H1 (cell line): ENCODE results near the gene MUC4. TPM values are rescaled to one million over a fixed set of nuclear protein-coding genes. Genes with fewer than 3 reads are reported as not detected.

Experiments used
- CHD7 ChIP-seq: fragments of 300-600 bp; sonication (generic); IDR thresholded peaks from 2 replicates; pipeline ENCODE4 v1.7.1; 2012; ENCODE audit warnings: low read length, moderate library complexity, mild to moderate bottlenecking, inconsistent platforms; ENCODE audit not compliant: insufficient replicate concordance
- CTBP2 ChIP-seq: IDR thresholded peaks from 2 replicates; pipeline ENCODE4 v1.7.0; 2011; ENCODE audit warnings: borderline replicate concordance, mild to moderate bottlenecking, moderate library complexity, mixed read lengths, low read length; ENCODE audit not compliant: insufficient read depth, insufficient read length
- RNF2 ChIP-seq: fragments of 200-900, 300-1000 bp; sonication (generic); IDR thresholded peaks from 2 replicates; pipeline ENCODE4 v1.7.1; 2016; ENCODE audit warnings: borderline replicate concordance, low read depth, mild to moderate bottlenecking, antibody characterized with exemption, low read length; ENCODE audit not compliant: poor library complexity, severe bottlenecking; ENCODE audit errors: missing control alignments
- polyA plus RNA-seq, 7 experiments: library from polyadenylated mRNA; depleted of rRNA in 3 of 7; stranded (reverse) in 5 of 7; unstranded in 2 of 7; fragments of >200 nt in 5 of 7; fragments of 200-250 nt in 2 of 7; gene quantifications; 1 replicate in 5 of 7; 2 replicates in 1 of 7; 4 replicates in 1 of 7; pipeline versions ENCODE4 v1.2.1 to v1.2.3, GENCODE V29; 2011 to 2013; ENCODE audit warnings: missing spikeins in 2 of 7, mixed read lengths in 2 of 7
- total RNA-seq: library from RNA; stranded (reverse); fragmentation: NEBNext Ultra II Directional; extraction: Animal tissue kit (Norgen Biotek cat#: 25700); gene quantifications from 2 replicates; pipeline ENCODE4 v1.2.1, GENCODE V29; 2021

MUC4 gene
- total and polyA plus RNA-seq, 2 of the 8 experiments (the other 6 are each of a cell fraction or from before 2014, with no cell fraction given), result 0.89 to 2.0 TPM

DNA sequence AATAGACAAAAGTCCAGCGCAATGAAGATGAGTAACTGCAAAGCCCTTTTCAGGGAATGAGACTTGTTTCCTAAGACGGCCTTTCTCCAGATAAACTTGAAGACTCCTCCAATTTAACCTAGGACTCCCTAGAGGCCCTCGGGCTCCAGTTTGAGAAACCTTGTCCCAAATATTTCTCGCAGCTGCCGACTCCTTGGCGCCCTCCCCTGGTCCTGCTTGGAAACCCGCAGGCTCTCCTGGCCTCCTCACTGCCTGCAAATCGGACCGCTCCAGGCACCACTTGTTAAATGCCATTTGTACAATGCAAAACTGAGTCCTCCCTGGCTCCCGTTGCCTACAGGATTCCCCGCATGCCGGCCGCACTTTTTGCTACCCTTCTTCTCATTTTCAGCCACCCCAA is 36.8 kb downstream of the MUC4 start (continued):
- TF ChIP-seq CHD7 (no peak), RNF2 (no peak), CTBP2 (no peak)
